NK-92 (cell line): ENCODE data around the gene RNF114.
"Not testable (repeated sequence)": the region's sequence is repeated elsewhere in the genome, so short reads cannot be mapped to it uniquely, and the experiment has no call there.

Experiments
- DNase-seq: peaks from one replicate; lab custom pipeline; 2025; ENCODE audit not compliant: unreplicated experiment; lab: John Stamatoyannopoulos, UW

Gene RNF114

GRCh38 chr20:49925901-49926454 is 10.2 kb upstream of the RNF114 start:
- DNase-seq: no peak

- DNase-seq: no peak
Measured at GRCh38 chr20:49928411-49929141, 7.6 kb upstream of the RNF114 start.

- no peak for DNase-seq
Measured at GRCh38 chr20:49929142-49929494, 7.1 kb upstream of the RNF114 start.

- DNase-seq: no peak
Measured at GRCh38 chr20:49935746-49936152, 448 bp upstream of the RNF114 start.

GRCh38 chr20:49937027-49937929 is 1.1 kb downstream of the RNF114 start:
- no peak for DNase-seq

- no peak for DNase-seq
Measured at GRCh38 chr20:49938173-49939163, 2.3 kb downstream of the RNF114 start.

GRCh38 chr20:49941456-49941855 is 5.3 kb downstream of the RNF114 start:
- no peak for DNase-seq

- no peak for DNase-seq
Measured at GRCh38 chr20:49942303-49942702, 6.1 kb downstream of the RNF114 start.

GRCh38 chr20:49942942-49943341 is 6.7 kb downstream of the RNF114 start:
- DNase-seq: no peak

GRCh38 chr20:49945306-49945700 is 9.1 kb downstream of the RNF114 start:
- DNase-seq: no peak

- no peak for DNase-seq
Measured at GRCh38 chr20:49945701-49946477, 9.7 kb downstream of the RNF114 start.

- DNase-seq: no peak
Measured at GRCh38 chr20:49948178-49948577, 12.0 kb downstream of the RNF114 start.

GRCh38 chr20:49948809-49949507 is 12.8 kb downstream of the RNF114 start:
- DNase-seq: no peak

- no peak for DNase-seq
Measured at GRCh38 chr20:49951151-49951550, 15.0 kb downstream of the RNF114 start.

GRCh38 chr20:49955167-49955566 is 19.0 kb downstream of the RNF114 start:
- no peak for DNase-seq

GRCh38 chr20:49955830-49956396 is 19.7 kb downstream of the RNF114 start:
- DNase-seq: not testable (repeated sequence)

GRCh38 chr20:49956689-49957088 is 20.5 kb downstream of the RNF114 start:
- no peak for DNase-seq

GRCh38 chr20:49957089-49957938 is 21.1 kb downstream of the RNF114 start:
- not testable (repeated sequence) for DNase-seq
